K562 (cell line): ENCODE measurements around the gene SRMS. TPM values are rescaled to one million over a fixed set of nuclear protein-coding genes. Genes with fewer than 3 reads are reported as not detected.

ENCODE experiments used
- ATAC-seq: fragments of 200-7000 bp; cut with Tn5 transposase; 3 replicates; pipeline ENCODE4 v1.9.1; 2020; ENCODE audit warnings: moderate library complexity
- BruUV-seq: library from RNA; stranded (reverse); fragments of 400-500 nt; replicated peaks from 2 replicates; lab custom pipeline; 2021; lab: Mats Ljungman, UMichigan
- CTCF ChIA-PET: fragments of 300-600 bp; formaldehyde crosslinking; extraction: SDS; loops from one replicate; lab custom pipeline; 2021; ENCODE audit warnings: low intra/inter-chr PET ratio; lab: Yijun Ruan, JAX
- POLR2A ChIA-PET: fragments of 300-600, 350-650 bp; sonication (Branson Sonifier 250); formaldehyde crosslinking; extraction: SDS; loops from one replicate; lab custom pipeline; 2021; ENCODE audit warnings: antibody characterized with exemption, inconsistent platforms; lab: Yijun Ruan, JAX
- DNase-seq, 4 experiments: peaks; one replicate each; pipeline versions ENCODE4 v3.0.0 to v3.0.0-alpha.2; 2011 to 2018; ENCODE audit warnings: low spot score in 3 of 4, mixed read lengths in 3 of 4; ENCODE audit errors: extremely low read depth in 1 of 4
- FAIRE-seq: peaks from 2 replicates; lab custom pipeline; 2011; peaks lifted over from hg19 to GRCh38; lab: Jason Lieb, UNC
- H2AFZ ChIP-seq: 2 replicates; pipeline ENCODE4 v1.6.0; 2011; ENCODE audit warnings: low read depth, low read length, control low read depth, inconsistent platforms
- H3K27ac ChIP-seq: fragments of 200-600 bp; 3 replicates; pipeline ENCODE4 v1.8.0; 2011; ENCODE audit warnings: low read depth, mild to moderate bottlenecking, control low read depth, inconsistent platforms, low read length, moderate library complexity, mixed read lengths; ENCODE audit errors: extremely low read depth
- H3K27me3 ChIP-seq, 2 experiments: fragments of 300-600 bp in 1 of 2; 2 replicates in 1 of 2; 3 replicates in 1 of 2; pipeline versions ENCODE4 v1.6.0 to v1.8.0; 2011; ENCODE audit warnings: inconsistent platforms in 2 of 2, low read length in 2 of 2, mild to moderate bottlenecking in 1 of 2, mixed read lengths in 1 of 2, moderate library complexity in 1 of 2; ENCODE audit not compliant: control insufficient read depth in 2 of 2, insufficient read depth in 2 of 2
- H3K36me3 ChIP-seq: fragments of 300-600 bp; 3 replicates; pipeline ENCODE4 v1.8.0; 2011; ENCODE audit warnings: mild to moderate bottlenecking, low read length, inconsistent platforms; ENCODE audit not compliant: control insufficient read depth, insufficient read depth
- H3K4me1 ChIP-seq, 2 experiments: fragments of 200-600 bp in 1 of 2; replicated peaks in 1 of 2; 2 replicates in 1 of 2; 3 replicates in 1 of 2; pipeline versions ENCODE4 v1.5.1 to v1.8.0; 2011; ENCODE audit warnings: inconsistent platforms in 2 of 2, low read length in 2 of 2, mild to moderate bottlenecking in 1 of 2, mixed read lengths in 1 of 2, moderate library complexity in 1 of 2; ENCODE audit not compliant: control insufficient read depth in 2 of 2, insufficient read depth in 2 of 2
- H3K4me2 ChIP-seq: 2 replicates; pipeline ENCODE4 v1.6.1; 2011; ENCODE audit warnings: low read length, control low read depth, inconsistent platforms, mixed read lengths; ENCODE audit not compliant: insufficient read depth
- H3K4me3 ChIP-seq: fragments of 200-600 bp; sonication (generic), shearing (Covaris generic); 2 replicates; pipeline ENCODE4 v1.5.1; 2016; ENCODE audit warnings: control low read depth, inconsistent platforms
- H3K79me2 ChIP-seq: fragments of 200-600 bp; 3 replicates; pipeline ENCODE4 v1.8.0; 2011; ENCODE audit warnings: low read length, inconsistent platforms; ENCODE audit not compliant: control insufficient read depth, insufficient read depth
- H3K9ac ChIP-seq, 2 experiments: 2 replicates each; pipeline versions ENCODE4 v1.6.0 to v1.6.1; 2011; ENCODE audit warnings: low read depth in 2 of 2, low read length in 2 of 2, control low read depth in 1 of 2, inconsistent platforms in 1 of 2, mild to moderate bottlenecking in 1 of 2, mixed read lengths in 1 of 2; ENCODE audit not compliant: insufficient read depth in 1 of 2
- H3K9me1 ChIP-seq: one replicate; pipeline ENCODE4 v1.6.0; 2011; ENCODE audit warnings: inconsistent platforms, mild to moderate bottlenecking, low read length, moderate library complexity; ENCODE audit not compliant: control insufficient read depth, insufficient read depth
- H3K9me3 ChIP-seq: replicated peaks from 2 replicates; pipeline ENCODE4 v1.5.1; 2011; ENCODE audit warnings: low read depth, low read length, inconsistent platforms; ENCODE audit not compliant: control insufficient read depth, insufficient read depth
- H4K20me1 ChIP-seq: replicated peaks from 2 replicates; pipeline ENCODE4 v1.6.1; 2011; ENCODE audit warnings: low read length, inconsistent platforms, mixed read lengths; ENCODE audit not compliant: control insufficient read depth, insufficient read depth
- HMGN3 ChIP-seq: IDR thresholded peaks from 2 replicates; pipeline ENCODE4 v1.6.1; 2011; ENCODE audit warnings: borderline replicate concordance, low read depth, mild to moderate bottlenecking, mixed read lengths, low read length; ENCODE audit not compliant: insufficient read length; ENCODE audit errors: extremely low read depth
- POLR2G ChIP-seq: fragments of 200-400 bp; formaldehyde crosslinking; IDR thresholded peaks from 2 replicates; pipeline ENCODE4 v1.6.1; 2017; ENCODE audit warnings: low read depth, mild to moderate bottlenecking, antibody characterized with exemption, low read length, moderate library complexity
- ZBTB34 ChIP-seq: fragments of 250-450 bp; sonication (Bioruptor Pico); IDR thresholded peaks from 2 replicates; pipeline ENCODE4 v1.8.0; 2021; ENCODE audit warnings: mild to moderate bottlenecking, moderate library complexity
- WGBS: fragments of 100-300 bp; shearing (Covaris generic); methylation state at CpG from one replicate; pipeline ENCODE4 v1.1.6; 2016; ENCODE audit warnings: low coverage, mixed read lengths; ENCODE audit not compliant: insufficient coverage; ENCODE audit errors: missing lambda C conversion rate; 5-methylcytosine and 5-hydroxymethylcytosine counted together
- in situ Hi-C: fragments of 300-500 bp; cut with MboI; formaldehyde crosslinking; loops from 4 replicates; pipeline ENCODE4 v1.15.0; 2018; ENCODE audit warnings: inconsistent platforms, mixed read lengths
- intact Hi-C: fragments of 100-400 bp; cut with micrococcal nuclease; formaldehyde crosslinking; loops from 2 replicates; pipeline ENCODE4 v1.14.2; 2022
- polyA plus RNA-seq, 8 experiments: library from polyadenylated mRNA; depleted of rRNA in 4 of 8; stranded (reverse) in 5 of 8; unstranded in 3 of 8; fragments of >200 nt; fragmentation: Nextera tagmentation in 2 of 8; fragmentation: Illumina TruSeq in 1 of 8; extraction: Ambion mirVana in 2 of 8; extraction: Trizol in 1 of 8; gene quantifications; 2 replicates each; pipeline versions ENCODE4 v1.2.1 to v1.2.3, GENCODE V29; 2011 to 2014; ENCODE audit warnings: inconsistent platforms in 1 of 8, missing spikeins in 1 of 8
- total RNA-seq, 7 experiments: library from RNA; depleted of rRNA in 6 of 7; stranded (reverse); fragments of >200 nt in 6 of 7; fragmentation: Illumina TruSeq in 2 of 7; extraction: Trizol in 2 of 7; gene quantifications; 2 replicates each; pipeline versions ENCODE4 v1.2.1 to v1.2.3, GENCODE V29; 2011 to 2021; ENCODE audit warnings: low replicate concordance in 1 of 7

Gene SRMS
- total and polyA plus RNA-seq, 9 of the 15 experiments (the other 6 are each of a cell fraction or from before 2014, with no cell fraction given) = 0.07 TPM; not detected in 8

- no peak overlapping the region for H3K4me3 ChIP-seq
- CTCF ChIA-PET = no interaction called here
- in situ Hi-C loops (no loop called here), intact Hi-C loops (no loop called here)
- peaks cover 0 to 94% of the 10 kb centered on the region in 2 experiments; a peak in 3 of 5 replicates for H3K4me1 ChIP-seq
- H3K79me2 ChIP-seq = no peaks in the 10 kb centered on the region
- H3K9me3 ChIP-seq = no peaks in the 10 kb centered on the region
- ATAC-seq (no peak), FAIRE-seq (no peak), DNase-seq (no peak)
- no peak overlapping the region for H3K9ac ChIP-seq
- peaks cover 0 to 24% of the 10 kb centered on the region in 2 experiments; a peak in 2 of 5 replicates for H3K27me3 ChIP-seq
- no peaks in the 10 kb centered on the region for H4K20me1 ChIP-seq
- no peak overlapping the region for H3K27ac ChIP-seq
- no peak overlapping the region for H3K4me2 ChIP-seq
- peak; percentile 23 for TF ChIP-seq HMGN3
- peak; percentile 11; the same call in 1 of the 2 replicates for TF ChIP-seq POLR2G
- no peak for TF ChIP-seq ZBTB34 (CRISPR knock-in tag)
- POLR2A ChIA-PET = interaction anchor here (1.4 to 1.9 kb wide), 2 partner anchors 7 to 9 kb away, joined by 3 to 9 read pairs; no protein-coding TSS in a partner anchor
- 60% methylated on average over 46 of the region's 62 CpGs for WGBS
- no TSS peak for BruUV-seq
- no peak overlapping the region for H2AFZ ChIP-seq
- H3K36me3 ChIP-seq = no peaks in the 10 kb centered on the region
- H3K9me1 ChIP-seq = no peaks in the 10 kb centered on the region
These were observed 16.7 kb upstream of the SRMS start for GRCh38 chr20:63564036-63564810.
